Measurements from ENCODE around the gene CCDC122. TPM values are rescaled to one million over a fixed set of nuclear protein-coding genes. Genes with fewer than 3 reads are reported as not detected.
A peak's percentile ranks its signal among the peaks of the same experiment; 100 is the strongest.

The CCDC122 gene
- total RNA-seq, 1 donor from 2014 or later, result 11.5 TPM

DNA sequence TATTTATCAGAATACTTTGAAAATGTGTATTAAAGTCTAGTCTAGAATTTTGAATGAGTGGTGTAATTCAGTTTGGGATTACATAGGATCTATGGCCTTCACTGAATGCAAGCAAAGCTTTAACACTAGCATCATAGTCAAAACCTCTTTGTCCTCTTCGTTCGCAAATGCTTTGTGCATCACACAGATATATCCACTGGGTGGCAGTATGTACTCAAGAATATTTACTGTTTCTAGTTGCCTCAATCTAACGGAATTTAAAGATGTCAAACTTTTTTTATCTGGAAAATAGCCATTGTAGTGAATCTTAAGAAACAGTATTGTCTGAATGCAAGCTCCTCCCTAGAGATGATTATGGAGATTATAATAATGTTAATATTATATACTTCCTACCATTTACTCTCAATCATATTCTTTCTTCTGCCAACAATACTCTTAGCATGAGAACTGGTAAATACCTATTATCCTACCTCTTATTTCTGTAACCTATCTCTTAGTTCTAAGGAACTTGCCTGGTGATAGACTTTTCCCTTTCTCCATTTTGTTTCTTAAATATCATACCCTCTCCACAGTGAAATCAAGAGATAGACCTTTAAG, 26.0 kb upstream of the CCDC122 start:
- no peaks in the 10 kb centered on the region for H3K36me3 Mint-ChIP-seq
- TF ChIP-seq, protein P1, sequence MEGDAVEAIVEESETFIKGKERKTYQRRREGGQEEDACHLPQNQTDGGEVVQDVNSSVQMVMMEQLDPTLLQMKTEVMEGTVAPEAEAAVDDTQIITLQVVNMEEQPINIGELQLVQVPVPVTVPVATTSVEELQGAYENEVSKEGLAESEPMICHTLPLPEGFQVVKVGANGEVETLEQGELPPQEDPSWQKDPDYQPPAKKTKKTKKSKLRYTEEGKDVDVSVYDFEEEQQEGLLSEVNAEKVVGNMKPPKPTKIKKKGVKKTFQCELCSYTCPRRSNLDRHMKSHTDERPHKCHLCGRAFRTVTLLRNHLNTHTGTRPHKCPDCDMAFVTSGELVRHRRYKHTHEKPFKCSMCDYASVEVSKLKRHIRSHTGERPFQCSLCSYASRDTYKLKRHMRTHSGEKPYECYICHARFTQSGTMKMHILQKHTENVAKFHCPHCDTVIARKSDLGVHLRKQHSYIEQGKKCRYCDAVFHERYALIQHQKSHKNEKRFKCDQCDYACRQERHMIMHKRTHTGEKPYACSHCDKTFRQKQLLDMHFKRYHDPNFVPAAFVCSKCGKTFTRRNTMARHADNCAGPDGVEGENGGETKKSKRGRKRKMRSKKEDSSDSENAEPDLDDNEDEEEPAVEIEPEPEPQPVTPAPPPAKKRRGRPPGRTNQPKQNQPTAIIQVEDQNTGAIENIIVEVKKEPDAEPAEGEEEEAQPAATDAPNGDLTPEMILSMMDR (IDR thresholded peaks at IDR 0.05; ENCODE audit: unreplicated experiment), result peak; percentile 86
- no peaks in the 10 kb centered on the region for H3K9me3 Mint-ChIP-seq
- no peak overlapping the region for H3K27ac Mint-ChIP-seq
- H3K27me3 Mint-ChIP-seq (ENCODE audit: low read depth), result peaks cover 2% of the 10 kb centered on the region
- peaks cover 9% of the 10 kb centered on the region for H3K4me1 Mint-ChIP-seq
- H3K4me3 Mint-ChIP-seq, result no peak overlapping the region
- no peak for DNase-seq (ENCODE audit: low spot score in 2 of 2, unreplicated experiment in 2 of 2)

GRCh38 chr13:43895940-43896339, 16.4 kb upstream of the CCDC122 start:
- Mint-ChIP-seq H3K27me3 (ENCODE audit: low read depth) (peaks cover 3% of the 10 kb centered on the region), H3K4me3 (no peak overlapping the region), H3K36me3 (no peaks in the 10 kb centered on the region), H3K27ac (peak overlapping the region; percentile 30), H3K4me1 (peaks cover 18% of the 10 kb centered on the region), H3K9me3 (no peaks in the 10 kb centered on the region)
- TF ChIP-seq, protein P1 (IDR thresholded peaks at IDR 0.05; ENCODE audit: unreplicated experiment), result no peak
- no peak for DNase-seq (ENCODE audit: low spot score in 2 of 2, unreplicated experiment in 2 of 2)

GRCh38 chr13:43894438-43894837, 14.9 kb upstream of the CCDC122 start:
- Mint-ChIP-seq H3K4me1 (peaks cover 18% of the 10 kb centered on the region), H3K27ac (no peak overlapping the region), H3K4me3 (no peak overlapping the region), H3K9me3 (no peaks in the 10 kb centered on the region), H3K27me3 (ENCODE audit: low read depth) (no peaks in the 10 kb centered on the region), H3K36me3 (no peaks in the 10 kb centered on the region)
- no peak for DNase-seq (ENCODE audit: low spot score in 2 of 2, unreplicated experiment in 2 of 2)
- TF ChIP-seq, protein P1 (IDR thresholded peaks at IDR 0.05; ENCODE audit: unreplicated experiment), result no peak

GRCh38 chr13:43884222-43884621, 4.7 kb upstream of the CCDC122 start:
- no peak overlapping the region for H3K4me3 Mint-ChIP-seq
- no peak for DNase-seq (ENCODE audit: low spot score in 2 of 2, unreplicated experiment in 2 of 2)
- H3K36me3 Mint-ChIP-seq, result no peaks in the 10 kb centered on the region
- H3K27me3 Mint-ChIP-seq (ENCODE audit: low read depth), result peaks cover 18% of the 10 kb centered on the region
- TF ChIP-seq, protein P1 (IDR thresholded peaks at IDR 0.05; ENCODE audit: unreplicated experiment), result no peak
- peaks cover 3% of the 10 kb centered on the region for H3K9me3 Mint-ChIP-seq
- H3K4me1 Mint-ChIP-seq, result peaks cover 9% of the 10 kb centered on the region
- H3K27ac Mint-ChIP-seq, result no peak overlapping the region

DNA sequence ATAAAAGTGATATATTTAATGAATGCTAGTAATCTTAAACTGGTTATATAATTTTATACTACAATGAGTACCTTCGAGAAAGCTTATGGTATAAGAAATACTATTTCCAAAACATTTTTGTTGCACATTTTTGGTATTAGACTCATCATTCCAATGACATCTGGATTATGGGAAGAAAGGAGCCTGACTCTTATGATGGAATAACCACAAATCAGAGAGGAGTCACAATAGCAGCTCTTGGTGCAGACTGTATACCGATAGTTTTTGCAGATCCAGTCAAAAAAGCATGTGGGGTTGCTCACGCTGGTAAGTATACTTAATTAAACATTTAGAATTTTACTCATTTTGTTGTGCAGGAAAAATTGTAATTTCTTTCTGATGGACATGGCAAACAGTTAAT, 4.1 kb upstream of the CCDC122 start:
- Mint-ChIP-seq H3K9me3 (peaks cover 3% of the 10 kb centered on the region), H3K4me1 (peaks cover 11% of the 10 kb centered on the region), H3K4me3 (no peak overlapping the region), H3K27ac (no peak overlapping the region), H3K36me3 (no peaks in the 10 kb centered on the region), H3K27me3 (ENCODE audit: low read depth) (peaks cover 18% of the 10 kb centered on the region)
- DNase-seq (ENCODE audit: low spot score in 2 of 2, unreplicated experiment in 2 of 2), result no peak
- TF ChIP-seq, protein P1 (IDR thresholded peaks at IDR 0.05; ENCODE audit: unreplicated experiment), result no peak

GRCh38 chr13:43881580-43881979, 2.0 kb upstream of the CCDC122 start:
- H3K4me1 Mint-ChIP-seq, result peaks cover 28% of the 10 kb centered on the region
- no peak overlapping the region for H3K27ac Mint-ChIP-seq
- peaks cover 3% of the 10 kb centered on the region for H3K9me3 Mint-ChIP-seq
- H3K36me3 Mint-ChIP-seq, result no peaks in the 10 kb centered on the region
- H3K27me3 Mint-ChIP-seq (ENCODE audit: low read depth), result peaks cover 18% of the 10 kb centered on the region
- no peak for DNase-seq (ENCODE audit: low spot score in 2 of 2, unreplicated experiment in 2 of 2)
- H3K4me3 Mint-ChIP-seq, result no peak overlapping the region
- TF ChIP-seq, protein P1 (IDR thresholded peaks at IDR 0.05; ENCODE audit: unreplicated experiment), result no peak

Data from mesothelial cell of epicardium (in vitro differentiated cells).